VCaP (cell line): ENCODE measurements around the gene MYO1G.

ENCODE experiments used
- H3K27ac ChIP-seq: fragments of 450-650 bp; 2 replicates; pipeline ENCODE4 v1.5.1; 2017
- CTCF ChIP-seq: fragments of 450-650 bp; conservative IDR thresholded peaks from 2 replicates; pipeline ENCODE4 v1.5.1; 2017; ENCODE audit warnings: mild to moderate bottlenecking, moderate library complexity

MYO1G gene

GRCh38 chr7:44982535-44982923 lies 3.7 kb upstream of the MYO1G start:
- H3K27ac ChIP-seq, result no peak overlapping the region; the same call in 1 of the 2 replicates
- TF ChIP-seq CTCF, result no peak

- no peak for TF ChIP-seq CTCF
- H3K27ac ChIP-seq, result no peak overlapping the region
These were observed 2.4 kb upstream of the MYO1G start for GRCh38 chr7:44981035-44981706.

GRCh38 chr7:44980393-44981034 lies 1.7 kb upstream of the MYO1G start:
- no peak for TF ChIP-seq CTCF
- no peak overlapping the region for H3K27ac ChIP-seq

GRCh38 chr7:44979481-44980392 lies 922 bp upstream of the MYO1G start:
- no peak for TF ChIP-seq CTCF
- H3K27ac ChIP-seq, result no peak overlapping the region

GRCh38 chr7:44977959-44978335 lies 868 bp downstream of the MYO1G start:
- TF ChIP-seq CTCF, result no peak
- H3K27ac ChIP-seq, result no peak overlapping the region

GRCh38 chr7:44977304-44977958 lies 1.4 kb downstream of the MYO1G start:
- no peak for TF ChIP-seq CTCF
- no peak overlapping the region for H3K27ac ChIP-seq

- no peak for TF ChIP-seq CTCF
- H3K27ac ChIP-seq, result no peak overlapping the region
These were observed 2.0 kb downstream of the MYO1G start for GRCh38 chr7:44976746-44977196.
